ENCODE results near the gene OGA.

The OGA gene

GRCh38 chr10:101833466-101833865, 15.2 kb upstream of the OGA start:
- H3K4me1 Mint-ChIP-seq, result peaks cover 82% of the 10 kb centered on the region
- H3K36me3 Mint-ChIP-seq (ENCODE audit: low read depth), result no peaks in the 10 kb centered on the region
- DNase-seq, result no peak
- no peaks in the 10 kb centered on the region for H3K9me3 Mint-ChIP-seq
- H3K27me3 Mint-ChIP-seq (ENCODE audit: low read depth, poor library complexity), result peaks cover 6% of the 10 kb centered on the region
- no peak overlapping the region for H3K4me3 Mint-ChIP-seq
- no peak overlapping the region for H3K27ac Mint-ChIP-seq
- no peak for TF ChIP-seq CTCF (IDR thresholded peaks at IDR 0.05)

DNA sequence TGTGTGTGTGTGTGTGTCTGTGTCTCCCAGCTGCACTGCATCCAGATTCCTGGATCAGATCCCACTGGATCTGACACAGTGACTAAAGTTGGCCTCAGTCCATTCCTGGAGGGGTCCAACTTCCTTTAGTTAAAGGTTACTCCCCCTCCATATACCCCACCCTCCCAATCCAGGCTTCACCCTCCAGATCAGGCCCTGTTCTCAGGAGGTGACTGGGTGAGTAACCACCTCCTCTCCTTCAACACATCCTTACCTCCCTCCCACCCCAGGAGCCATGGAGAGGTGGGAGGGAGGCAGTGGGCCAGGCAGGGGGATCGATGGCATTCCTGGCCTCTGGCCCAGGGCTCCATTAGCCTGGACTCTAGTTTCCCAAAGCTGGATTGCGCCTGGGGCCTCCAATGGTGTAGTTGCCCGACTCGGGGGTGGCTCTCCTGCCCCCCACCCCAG, 14.1 kb upstream of the OGA start:
- H3K9me3 Mint-ChIP-seq, result no peaks in the 10 kb centered on the region
- DNase-seq, result no peak
- H3K4me3 Mint-ChIP-seq, result no peak overlapping the region
- peaks cover 73% of the 10 kb centered on the region for H3K4me1 Mint-ChIP-seq
- no peak for TF ChIP-seq CTCF (IDR thresholded peaks at IDR 0.05)
- H3K27me3 Mint-ChIP-seq (ENCODE audit: low read depth, poor library complexity), result peaks cover 6% of the 10 kb centered on the region
- peaks cover 8% of the 10 kb centered on the region for H3K36me3 Mint-ChIP-seq (ENCODE audit: low read depth)
- no peak overlapping the region for H3K27ac Mint-ChIP-seq

DNA sequence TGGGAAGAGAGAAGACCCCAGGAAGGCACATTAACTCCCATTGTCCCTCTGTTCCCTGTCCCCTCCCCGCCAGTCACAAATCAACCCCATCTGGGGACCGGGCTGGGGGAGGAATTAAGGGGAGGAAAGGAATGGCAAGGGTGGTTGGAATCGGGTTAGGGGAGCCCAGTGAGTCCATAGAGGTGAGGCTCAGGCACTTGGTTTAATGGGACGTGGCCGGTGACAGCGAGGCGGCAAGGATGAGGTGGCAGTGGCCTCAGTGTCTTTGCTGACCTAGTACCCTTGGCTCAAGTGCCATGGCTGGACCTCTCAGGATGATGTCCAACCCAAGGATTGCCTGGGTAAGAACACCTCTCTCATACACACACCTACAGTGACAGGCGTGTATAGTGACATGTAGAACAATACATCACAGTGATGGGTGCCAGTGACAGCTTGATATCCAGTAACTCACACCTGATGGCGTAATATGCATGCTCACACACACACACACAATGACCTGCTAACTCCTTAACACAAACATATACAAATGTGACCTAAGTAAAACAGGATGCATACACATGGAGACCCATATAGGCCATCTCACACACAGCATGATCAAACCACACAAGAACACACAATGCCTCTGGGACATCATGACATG, 13.0 kb upstream of the OGA start:
- Mint-ChIP-seq H3K36me3 (ENCODE audit: low read depth) (peaks cover 15% of the 10 kb centered on the region), H3K4me1 (peaks cover 76% of the 10 kb centered on the region), H3K27me3 (ENCODE audit: low read depth, poor library complexity) (peaks cover 6% of the 10 kb centered on the region), H3K9me3 (no peaks in the 10 kb centered on the region), H3K4me3 (peak overlapping the region; percentile 76), H3K27ac (peak overlapping the region; percentile 89)
- TF ChIP-seq CTCF (IDR thresholded peaks at IDR 0.05), result no peak
- DNase-seq, result no peak

GRCh38 chr10:101830322-101831168, 12.3 kb upstream of the OGA start:
- peaks cover 15% of the 10 kb centered on the region for H3K36me3 Mint-ChIP-seq (ENCODE audit: low read depth)
- TF ChIP-seq CTCF (IDR thresholded peaks at IDR 0.05), result no peak
- peak overlapping the region; percentile 76 for H3K4me3 Mint-ChIP-seq
- peak overlapping the region; percentile 89 for H3K27ac Mint-ChIP-seq
- peaks cover 9% of the 10 kb centered on the region for H3K27me3 Mint-ChIP-seq (ENCODE audit: low read depth, poor library complexity)
- H3K4me1 Mint-ChIP-seq, result peaks cover 69% of the 10 kb centered on the region
- H3K9me3 Mint-ChIP-seq, result no peaks in the 10 kb centered on the region
- DNase-seq, result peak; percentile 88

DNA sequence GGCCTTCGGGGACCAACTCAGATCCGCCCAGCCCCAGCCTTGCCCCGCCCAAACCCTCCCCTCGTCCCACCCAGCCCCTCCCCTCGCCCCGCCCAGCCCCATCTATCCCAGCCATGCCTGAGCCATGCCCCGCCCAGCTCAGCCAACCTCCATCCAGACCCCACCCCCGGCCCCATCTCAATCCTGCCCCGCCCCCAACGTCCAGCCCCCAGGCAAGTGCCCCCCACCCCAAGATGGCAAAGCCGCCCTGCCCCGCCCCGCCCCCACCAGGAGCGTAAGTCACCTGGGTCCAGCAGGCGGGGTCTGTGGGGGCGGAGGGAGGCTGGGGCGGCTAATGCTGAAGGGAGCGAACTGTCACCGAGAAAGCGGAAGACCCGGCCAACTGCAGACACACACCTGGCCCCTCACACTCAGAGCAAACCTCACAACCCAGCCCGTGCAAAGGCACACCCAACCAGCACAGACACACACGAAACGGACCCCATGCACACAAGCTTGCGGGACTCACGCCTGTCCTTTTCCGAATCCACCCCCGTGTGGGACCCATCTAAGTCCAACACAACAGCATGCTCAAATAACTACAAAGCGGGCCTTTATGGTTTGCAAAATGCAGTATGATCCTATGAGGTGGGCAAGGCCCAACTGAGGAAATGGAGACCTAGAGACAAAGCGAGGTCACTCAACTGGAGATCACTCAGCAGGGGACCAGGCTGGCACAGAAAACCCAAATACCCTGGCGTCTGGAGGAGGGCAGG, 11.5 kb upstream of the OGA start:
- Mint-ChIP-seq H3K27me3 (ENCODE audit: low read depth, poor library complexity) (peaks cover 9% of the 10 kb centered on the region), H3K27ac (peak overlapping the region; percentile 83), H3K36me3 (ENCODE audit: low read depth) (peaks cover 20% of the 10 kb centered on the region), H3K4me1 (peaks cover 62% of the 10 kb centered on the region), H3K9me3 (no peaks in the 10 kb centered on the region), H3K4me3 (peak overlapping the region; percentile 76)
- TF ChIP-seq CTCF (IDR thresholded peaks at IDR 0.05), result no peak
- DNase-seq, result peak; percentile 82

All from nephron progenitor cell (in vitro differentiated cells).